GM19099 (cell line): Measurements from ENCODE around the gene THRB.

ENCODE experiments used
- POLR2A ChIP-seq: IDR thresholded peaks from 3 replicates; pipeline ENCODE4 v1.6.1; 2011; ENCODE audit warnings: low read depth; ENCODE audit not compliant: insufficient read length; ENCODE audit errors: extremely low read depth

THRB gene

GRCh38 chr3:24291646-24292045 lies 203.0 kb downstream of the THRB start:
- TF ChIP-seq POLR2A, result no peak

GRCh38 chr3:24290596-24290995 lies 204.1 kb downstream of the THRB start:
- no peak for TF ChIP-seq POLR2A

- TF ChIP-seq POLR2A, result no peak
Observed at GRCh38 chr3:24288496-24289236, 206.0 kb downstream of the THRB start.

DNA sequence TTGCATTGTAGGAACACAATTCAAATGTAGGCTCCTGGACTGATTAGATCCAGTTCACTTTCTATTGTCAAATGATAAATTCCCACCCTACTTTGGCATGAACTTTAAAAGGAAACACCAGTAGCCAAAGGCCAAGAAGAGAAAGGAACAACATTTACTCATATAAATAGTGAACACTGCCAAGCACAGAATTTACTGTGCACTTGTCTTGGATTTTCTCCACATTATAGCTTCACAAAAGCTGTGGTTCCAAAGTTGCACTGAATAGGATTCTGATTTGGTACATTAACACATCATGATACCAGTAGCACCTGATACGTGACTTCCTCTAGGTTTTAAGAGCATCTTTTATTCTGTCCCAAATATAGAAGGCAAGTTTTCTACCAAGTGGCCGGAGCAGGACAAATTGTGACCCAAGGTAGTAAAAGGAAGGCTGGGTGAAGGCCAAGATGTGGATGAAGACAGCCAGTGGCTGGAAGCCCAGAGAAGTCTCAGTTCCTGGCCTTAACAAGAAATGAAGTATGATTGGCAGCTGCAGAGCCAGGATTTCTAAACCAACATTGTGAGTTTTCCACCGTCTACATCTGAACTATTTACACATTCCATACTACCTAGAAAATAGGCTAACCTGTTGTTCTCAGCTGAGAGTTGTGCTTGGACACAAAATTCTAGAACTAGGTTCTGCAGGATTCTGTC lies 206.7 kb downstream of the THRB start:
- no peak for TF ChIP-seq POLR2A

GRCh38 chr3:24286405-24286804 lies 208.2 kb downstream of the THRB start:
- no peak for TF ChIP-seq POLR2A

DNA sequence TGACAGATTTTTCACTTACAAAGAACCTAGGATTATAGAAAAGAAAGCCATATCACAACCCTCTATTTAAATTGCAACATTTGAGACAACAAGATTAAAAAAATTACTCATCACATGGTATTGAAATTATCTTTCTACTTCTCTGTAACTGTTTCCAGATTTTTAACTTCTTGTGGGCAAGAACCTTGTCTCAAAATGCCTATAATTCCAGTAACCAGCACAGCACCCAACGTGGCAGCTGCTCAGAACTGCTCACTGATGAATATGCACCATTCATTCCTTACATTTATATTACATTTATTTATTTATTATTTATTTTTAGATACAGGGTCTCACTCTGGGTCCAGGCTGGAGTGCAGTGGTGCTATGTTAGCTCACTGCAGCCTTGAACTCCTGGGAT lies 216.1 kb downstream of the THRB start:
- TF ChIP-seq POLR2A, result no peak

DNA sequence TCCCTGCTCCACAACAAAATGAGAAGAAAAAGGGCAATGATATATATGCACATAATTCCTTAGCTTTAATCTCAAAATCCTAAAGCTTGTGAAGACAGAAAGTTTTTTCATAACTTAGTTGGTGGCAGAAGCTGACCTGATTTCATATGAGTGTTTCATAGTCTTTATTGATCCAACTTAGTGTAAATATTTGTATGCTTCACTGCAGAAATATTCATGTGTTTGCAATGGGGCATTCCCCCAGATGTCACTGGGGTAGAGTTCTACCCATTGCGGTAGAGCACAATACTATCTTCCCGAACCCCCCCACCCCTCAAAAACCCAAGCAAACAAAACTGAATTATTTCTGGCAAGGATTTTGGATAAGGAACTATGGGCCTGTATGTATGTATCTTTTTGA lies 221.2 kb downstream of the THRB start:
- no peak for TF ChIP-seq POLR2A

DNA sequence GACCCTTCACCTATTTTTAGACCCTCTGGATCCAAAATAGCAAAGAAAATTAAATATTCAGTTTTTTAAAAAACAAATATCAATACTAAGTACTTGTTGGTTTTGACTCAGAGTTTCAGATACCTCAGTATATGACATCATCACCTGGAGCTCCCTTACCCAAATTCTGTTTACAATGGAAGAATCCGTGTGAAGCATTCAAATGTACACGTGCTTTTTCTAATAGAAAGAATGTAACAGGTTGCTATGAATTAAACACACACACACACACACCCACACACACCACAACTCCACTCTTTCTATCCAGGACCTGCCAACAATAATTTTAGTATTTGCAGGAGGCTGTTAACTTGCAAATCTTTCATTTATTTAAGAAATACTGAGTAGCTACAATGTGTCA lies 221.8 kb downstream of the THRB start:
- no peak for TF ChIP-seq POLR2A

- no peak for TF ChIP-seq POLR2A
Observed at GRCh38 chr3:24272408-24272807, 222.2 kb downstream of the THRB start.

GRCh38 chr3:24271228-24271627 lies 223.4 kb downstream of the THRB start:
- no peak for TF ChIP-seq POLR2A

DNA sequence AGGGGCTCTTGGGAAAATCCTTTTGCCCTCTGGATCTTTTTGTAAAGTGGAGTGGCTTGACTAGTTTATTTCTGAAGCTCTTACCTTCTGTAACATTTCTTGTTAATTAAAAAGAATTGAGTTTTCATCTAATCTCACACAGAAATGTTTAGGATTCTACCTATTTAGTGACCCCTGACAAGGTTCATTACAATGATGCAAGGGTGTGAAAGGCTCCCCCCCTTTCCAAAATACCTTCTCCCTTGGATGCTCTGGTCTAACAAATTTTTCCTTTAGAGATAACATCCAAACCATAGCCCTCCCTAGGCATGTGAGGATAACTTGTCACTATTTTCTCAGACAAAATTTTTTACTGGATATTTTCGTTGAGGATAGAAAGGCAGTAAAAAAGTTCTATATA lies 223.9 kb downstream of the THRB start:
- no peak for TF ChIP-seq POLR2A

DNA sequence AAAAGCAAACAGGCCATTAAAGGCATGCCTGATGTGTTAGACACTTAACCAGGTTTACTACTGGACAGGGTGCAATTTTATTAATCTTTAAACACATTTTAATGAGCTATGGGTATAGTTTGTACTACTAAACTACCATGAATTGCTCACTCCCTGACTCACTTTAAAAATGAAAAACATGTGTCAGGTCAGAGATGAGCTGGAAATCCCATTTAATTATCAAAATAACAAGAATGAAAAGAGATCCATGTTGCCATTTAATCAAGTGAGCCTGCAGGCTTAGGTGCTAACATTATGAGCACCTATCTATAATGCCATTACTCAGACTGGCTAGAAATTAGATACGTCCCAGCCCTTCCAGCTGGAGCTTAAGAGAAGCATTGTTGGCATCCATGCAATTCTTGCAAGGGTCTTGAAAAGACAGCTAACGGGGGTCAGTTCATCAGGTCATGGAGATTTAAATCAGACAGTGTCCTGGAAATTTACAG lies 224.4 kb downstream of the THRB start:
- no peak for TF ChIP-seq POLR2A

GRCh38 chr3:24264748-24265158 lies 229.9 kb downstream of the THRB start:
- TF ChIP-seq POLR2A, result no peak

GRCh38 chr3:24264011-24264410 lies 230.6 kb downstream of the THRB start:
- no peak for TF ChIP-seq POLR2A

DNA sequence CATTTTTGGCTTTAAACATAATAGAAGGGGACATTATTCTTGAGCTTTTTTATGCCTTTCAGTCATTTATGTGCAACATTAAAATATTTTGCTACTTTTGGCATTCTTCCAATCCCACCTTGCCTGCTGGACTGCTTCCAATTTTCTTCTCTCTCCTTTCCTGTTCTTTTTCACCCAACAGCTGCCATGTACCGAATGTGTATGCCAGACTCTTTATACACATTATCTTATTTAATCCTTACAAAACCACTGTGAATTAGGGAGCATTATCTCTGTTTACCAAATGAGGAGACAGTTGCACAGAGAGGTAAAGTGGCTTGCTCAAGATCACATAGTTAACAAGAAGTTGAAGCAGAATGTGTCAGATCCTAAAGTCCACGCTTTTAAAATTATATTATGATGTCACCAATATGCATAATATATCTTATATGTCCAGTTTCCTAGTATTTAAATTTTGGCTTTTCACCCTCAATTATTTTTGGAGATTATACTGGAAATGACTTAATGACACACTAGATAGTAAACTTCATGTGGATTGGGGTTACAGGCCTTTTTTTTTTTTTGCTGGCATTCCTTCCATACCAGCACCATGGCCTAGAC lies 231.5 kb downstream of the THRB start:
- no peak for TF ChIP-seq POLR2A

GRCh38 chr3:24261521-24261920 lies 233.1 kb downstream of the THRB start:
- TF ChIP-seq POLR2A, result no peak
